ENCODE measurements around the gene YWHAE. TPM values are rescaled to one million over a fixed set of nuclear protein-coding genes. Genes with fewer than 3 reads are reported as not detected.

Gene YWHAE
- total and polyA plus RNA-seq, 9 of the 15 experiments (the other 6 are each of a cell fraction or from before 2014, with no cell fraction given) = 184 to 727 (median 448) TPM

DNA sequence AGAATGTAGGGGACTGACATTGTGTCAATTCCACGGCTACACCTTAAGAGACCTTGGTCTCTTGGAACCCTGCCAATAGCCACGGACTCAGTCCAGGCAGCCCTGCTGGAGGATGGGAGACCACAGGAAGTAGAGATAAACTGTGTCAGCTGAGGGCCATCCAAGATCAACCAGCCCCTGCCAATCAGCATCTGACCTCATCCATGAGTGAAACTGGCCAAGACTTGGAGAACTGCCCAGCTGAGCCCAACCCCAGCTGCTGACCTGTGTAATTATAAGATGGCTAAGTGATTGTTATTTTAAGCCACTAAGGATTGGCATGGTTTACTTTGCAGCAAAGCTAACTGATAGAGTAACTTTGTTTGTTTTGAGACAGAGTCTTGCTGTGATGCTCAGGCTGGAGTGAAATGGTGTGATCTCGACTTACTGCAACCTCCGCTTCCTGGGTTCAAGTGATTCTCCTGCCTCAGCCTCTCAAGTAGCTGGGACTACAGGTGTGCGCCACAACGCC lies 13.3 kb upstream of the YWHAE start (continued):
- TF ChIP-seq, protein P1, sequence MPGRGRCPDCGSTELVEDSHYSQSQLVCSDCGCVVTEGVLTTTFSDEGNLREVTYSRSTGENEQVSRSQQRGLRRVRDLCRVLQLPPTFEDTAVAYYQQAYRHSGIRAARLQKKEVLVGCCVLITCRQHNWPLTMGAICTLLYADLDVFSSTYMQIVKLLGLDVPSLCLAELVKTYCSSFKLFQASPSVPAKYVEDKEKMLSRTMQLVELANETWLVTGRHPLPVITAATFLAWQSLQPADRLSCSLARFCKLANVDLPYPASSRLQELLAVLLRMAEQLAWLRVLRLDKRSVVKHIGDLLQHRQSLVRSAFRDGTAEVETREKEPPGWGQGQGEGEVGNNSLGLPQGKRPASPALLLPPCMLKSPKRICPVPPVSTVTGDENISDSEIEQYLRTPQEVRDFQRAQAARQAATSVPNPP (IDR thresholded peaks at IDR 0.05; ENCODE audit: borderline replicate concordance, insufficient read depth, insufficient read length) = no peak
- TF ChIP-seq, protein P2, sequence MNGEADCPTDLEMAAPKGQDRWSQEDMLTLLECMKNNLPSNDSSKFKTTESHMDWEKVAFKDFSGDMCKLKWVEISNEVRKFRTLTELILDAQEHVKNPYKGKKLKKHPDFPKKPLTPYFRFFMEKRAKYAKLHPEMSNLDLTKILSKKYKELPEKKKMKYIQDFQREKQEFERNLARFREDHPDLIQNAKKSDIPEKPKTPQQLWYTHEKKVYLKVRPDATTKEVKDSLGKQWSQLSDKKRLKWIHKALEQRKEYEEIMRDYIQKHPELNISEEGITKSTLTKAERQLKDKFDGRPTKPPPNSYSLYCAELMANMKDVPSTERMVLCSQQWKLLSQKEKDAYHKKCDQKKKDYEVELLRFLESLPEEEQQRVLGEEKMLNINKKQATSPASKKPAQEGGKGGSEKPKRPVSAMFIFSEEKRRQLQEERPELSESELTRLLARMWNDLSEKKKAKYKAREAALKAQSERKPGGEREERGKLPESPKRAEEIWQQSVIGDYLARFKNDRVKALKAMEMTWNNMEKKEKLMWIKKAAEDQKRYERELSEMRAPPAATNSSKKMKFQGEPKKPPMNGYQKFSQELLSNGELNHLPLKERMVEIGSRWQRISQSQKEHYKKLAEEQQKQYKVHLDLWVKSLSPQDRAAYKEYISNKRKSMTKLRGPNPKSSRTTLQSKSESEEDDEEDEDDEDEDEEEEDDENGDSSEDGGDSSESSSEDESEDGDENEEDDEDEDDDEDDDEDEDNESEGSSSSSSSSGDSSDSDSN (IDR thresholded peaks at IDR 0.05; ENCODE audit: borderline replicate concordance in 1 of 2, low read depth in 2 of 2, low read length in 2 of 2) = no peak
- no peak for TF ChIP-seq MTA3 (IDR thresholded peaks at IDR 0.05; ENCODE audit: borderline replicate concordance)
- TF ChIP-seq, protein P3, sequence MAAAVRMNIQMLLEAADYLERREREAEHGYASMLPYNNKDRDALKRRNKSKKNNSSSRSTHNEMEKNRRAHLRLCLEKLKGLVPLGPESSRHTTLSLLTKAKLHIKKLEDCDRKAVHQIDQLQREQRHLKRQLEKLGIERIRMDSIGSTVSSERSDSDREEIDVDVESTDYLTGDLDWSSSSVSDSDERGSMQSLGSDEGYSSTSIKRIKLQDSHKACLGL (CRISPR knock-in tag; IDR thresholded peaks at IDR 0.05; ENCODE audit: borderline replicate concordance, poor library complexity, severe bottlenecking) = no peak
- no peak for TF ChIP-seq MAFF (IDR thresholded peaks at IDR 0.05; ENCODE audit: low read length)
- TF ChIP-seq BACH1 (tag; IDR thresholded peaks at IDR 0.05) = no peak
- peak; percentile 61; the same call in 1 of the 2 replicates for TF ChIP-seq NFIX (CRISPR knock-in tag; IDR thresholded peaks at IDR 0.05; ENCODE audit: low read depth)
- TF ChIP-seq FOXJ3 (CRISPR knock-in tag; IDR thresholded peaks at IDR 0.05) = no peak
- no peak for TF ChIP-seq HIVEP1 (CRISPR knock-in tag; IDR thresholded peaks at IDR 0.05)
- peak; percentile 63 for TF ChIP-seq MEIS2 (IDR thresholded peaks at IDR 0.05; ENCODE audit: partially characterized antibody)
- no peak for TF ChIP-seq ZNF134 (CRISPR knock-in tag; conservative IDR thresholded peaks at IDR 0.05)
- TF ChIP-seq PHF20 (IDR thresholded peaks at IDR 0.05; ENCODE audit: partially characterized antibody) = no peak
- TF ChIP-seq ZNF239 (CRISPR knock-in tag; IDR thresholded peaks at IDR 0.05) = no peak
- no peak for TF ChIP-seq LCOR (CRISPR knock-in tag; IDR thresholded peaks at IDR 0.05)
- no peak for TF ChIP-seq POLR3G (IDR thresholded peaks at IDR 0.05; ENCODE audit: extremely low read depth, insufficient read length, insufficient replicate concordance)
- no peak for TF ChIP-seq EP400 (IDR thresholded peaks at IDR 0.05)
- no peak for TF ChIP-seq PURB (CRISPR knock-in tag; IDR thresholded peaks at IDR 0.05; ENCODE audit: low read depth)
- TF ChIP-seq NR3C1 (CRISPR knock-in tag; IDR thresholded peaks at IDR 0.05) = no peak
- TF ChIP-seq PTBP1 (IDR thresholded peaks at IDR 0.05; ENCODE audit: low read depth, low read length) = no peak
- TF ChIP-seq, protein P4, sequence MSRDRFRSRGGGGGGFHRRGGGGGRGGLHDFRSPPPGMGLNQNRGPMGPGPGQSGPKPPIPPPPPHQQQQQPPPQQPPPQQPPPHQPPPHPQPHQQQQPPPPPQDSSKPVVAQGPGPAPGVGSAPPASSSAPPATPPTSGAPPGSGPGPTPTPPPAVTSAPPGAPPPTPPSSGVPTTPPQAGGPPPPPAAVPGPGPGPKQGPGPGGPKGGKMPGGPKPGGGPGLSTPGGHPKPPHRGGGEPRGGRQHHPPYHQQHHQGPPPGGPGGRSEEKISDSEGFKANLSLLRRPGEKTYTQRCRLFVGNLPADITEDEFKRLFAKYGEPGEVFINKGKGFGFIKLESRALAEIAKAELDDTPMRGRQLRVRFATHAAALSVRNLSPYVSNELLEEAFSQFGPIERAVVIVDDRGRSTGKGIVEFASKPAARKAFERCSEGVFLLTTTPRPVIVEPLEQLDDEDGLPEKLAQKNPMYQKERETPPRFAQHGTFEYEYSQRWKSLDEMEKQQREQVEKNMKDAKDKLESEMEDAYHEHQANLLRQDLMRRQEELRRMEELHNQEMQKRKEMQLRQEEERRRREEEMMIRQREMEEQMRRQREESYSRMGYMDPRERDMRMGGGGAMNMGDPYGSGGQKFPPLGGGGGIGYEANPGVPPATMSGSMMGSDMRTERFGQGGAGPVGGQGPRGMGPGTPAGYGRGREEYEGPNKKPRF (IDR thresholded peaks at IDR 0.05; ENCODE audit: low read depth, low read length) = no peak
- TF ChIP-seq PYGO2 (tag; IDR thresholded peaks at IDR 0.05) = no peak

All from K562 (cell line).